Measurements from ENCODE around the gene PPP1R9A. TPM values are rescaled to one million over a fixed set of nuclear protein-coding genes. Genes with fewer than 3 reads are reported as not detected.

PPP1R9A gene
- total and polyA plus RNA-seq, 4 donors, result 2.2 to 59.1 (median 14.6) TPM

- Histone ChIP-seq H3K36me3 (ENCODE audit: control insufficient read depth in 4 of 4, insufficient read depth in 4 of 4, low read length in 4 of 4) (peaks cover 0 to 3% (median under 1%) of the 10 kb centered on the region in 4 donors), H3K4me3 (no peak overlapping the region), H3K9me3 (ENCODE audit: control insufficient read depth in 4 of 4, insufficient read depth in 3 of 4, low read length in 3 of 4) (no peaks in the 10 kb centered on the region), H3K4me1 (ENCODE audit: control insufficient read depth in 5 of 5, insufficient read depth in 5 of 5, low read length in 5 of 5) (peaks cover 0 to 2% (median 0%) of the 10 kb centered on the region in 5 donors), H3K27me3 (ENCODE audit: control insufficient read depth in 3 of 3, insufficient read depth in 3 of 3, low read length in 2 of 3) (no peaks in the 10 kb centered on the region), H3K27ac (ENCODE audit: low read depth in 1 of 2, low read length in 1 of 2) (no peak overlapping the region), H3K9ac (ENCODE audit: insufficient read depth in 1 of 2, low read length in 2 of 2) (no peak overlapping the region)
- DNase-seq (no peak), ATAC-seq (ENCODE audit: insufficient read depth, low FRiP score) (no peak)
- TF ChIP-seq CTCF (IDR thresholded peaks at IDR 0.05; ENCODE audit: control extremely low read depth, extremely low read depth), result no peak
Observed at GRCh38 chr7:95255691-95256090, 348.3 kb downstream of the PPP1R9A start.

GRCh38 chr7:95261895-95262415 lies 354.6 kb downstream of the PPP1R9A start:
- Histone ChIP-seq H3K27me3 (ENCODE audit: control insufficient read depth in 3 of 3, insufficient read depth in 3 of 3, low read length in 2 of 3) (no peaks in the 10 kb centered on the region), H3K36me3 (ENCODE audit: control insufficient read depth in 4 of 4, insufficient read depth in 4 of 4, low read length in 4 of 4) (no peaks in the 10 kb centered on the region), H3K27ac (ENCODE audit: low read depth in 1 of 2, low read length in 1 of 2) (no peak overlapping the region), H3K4me1 (ENCODE audit: control insufficient read depth in 5 of 5, insufficient read depth in 5 of 5, low read length in 5 of 5) (peaks cover 0 to 4% (median 0%) of the 10 kb centered on the region in 5 donors), H3K9me3 (ENCODE audit: control insufficient read depth in 4 of 4, insufficient read depth in 3 of 4, low read length in 3 of 4) (no peaks in the 10 kb centered on the region), H3K4me3 (no peak overlapping the region), H3K9ac (ENCODE audit: insufficient read depth in 1 of 2, low read length in 2 of 2) (no peak overlapping the region)
- ATAC-seq (ENCODE audit: insufficient read depth, low FRiP score) (no peak), DNase-seq (no peak)
- TF ChIP-seq CTCF (IDR thresholded peaks at IDR 0.05; ENCODE audit: control extremely low read depth, extremely low read depth), result no peak

- no peak overlapping the region for H3K9ac ChIP-seq (ENCODE audit: insufficient read depth in 1 of 2, low read length in 2 of 2)
- H3K27ac ChIP-seq (ENCODE audit: low read depth in 1 of 2, low read length in 1 of 2), result no peak overlapping the region
- no peaks in the 10 kb centered on the region for H3K9me3 ChIP-seq (ENCODE audit: control insufficient read depth in 4 of 4, insufficient read depth in 3 of 4, low read length in 3 of 4)
- DNase-seq (no peak), ATAC-seq (ENCODE audit: insufficient read depth, low FRiP score) (no peak)
- no peaks in the 10 kb centered on the region for H3K27me3 ChIP-seq (ENCODE audit: control insufficient read depth in 3 of 3, insufficient read depth in 3 of 3, low read length in 2 of 3)
- peaks cover 0 to 4% (median 0%) of the 10 kb centered on the region in 5 donors for H3K4me1 ChIP-seq (ENCODE audit: control insufficient read depth in 5 of 5, insufficient read depth in 5 of 5, low read length in 5 of 5)
- H3K36me3 ChIP-seq (ENCODE audit: control insufficient read depth in 4 of 4, insufficient read depth in 4 of 4, low read length in 4 of 4), result no peaks in the 10 kb centered on the region
- 93 to 95% methylated on average over 2 of the region's 2 CpGs for WGBS, 2 donors
- no peak overlapping the region for H3K4me3 ChIP-seq
- TF ChIP-seq CTCF (IDR thresholded peaks at IDR 0.05; ENCODE audit: control extremely low read depth, extremely low read depth), result no peak
Observed at GRCh38 chr7:95262875-95263274, 355.5 kb downstream of the PPP1R9A start.

- Histone ChIP-seq H3K36me3 (ENCODE audit: control insufficient read depth in 4 of 4, insufficient read depth in 4 of 4, low read length in 4 of 4) (peaks cover 0 to 5% (median under 1%) of the 10 kb centered on the region in 4 donors), H3K27me3 (ENCODE audit: control insufficient read depth in 3 of 3, insufficient read depth in 3 of 3, low read length in 2 of 3) (no peaks in the 10 kb centered on the region), H3K4me1 (ENCODE audit: control insufficient read depth in 5 of 5, insufficient read depth in 5 of 5, low read length in 5 of 5) (peaks cover 0 to 4% (median 0%) of the 10 kb centered on the region in 5 donors), H3K4me3 (no peak overlapping the region), H3K27ac (ENCODE audit: low read depth in 1 of 2, low read length in 1 of 2) (no peak overlapping the region), H3K9me3 (ENCODE audit: control insufficient read depth in 4 of 4, insufficient read depth in 3 of 4, low read length in 3 of 4) (no peaks in the 10 kb centered on the region), H3K9ac (ENCODE audit: insufficient read depth in 1 of 2, low read length in 2 of 2) (no peak overlapping the region)
- 89 to 91% methylated on average over 4 of the region's 4 CpGs for WGBS, 2 donors
- DNase-seq (peak in 2 of 3 donors; percentile 67), ATAC-seq (ENCODE audit: insufficient read depth, low FRiP score) (no peak)
- TF ChIP-seq CTCF (IDR thresholded peaks at IDR 0.05; ENCODE audit: control extremely low read depth, extremely low read depth), result no peak
Observed at GRCh38 chr7:95263785-95264362, 356.5 kb downstream of the PPP1R9A start.

Measured in lung (tissue), 12 donors.